Calu3 (cell line): ENCODE measurements around the gene MIPOL1. TPM values are rescaled to one million over a fixed set of nuclear protein-coding genes. Genes with fewer than 3 reads are reported as not detected.

Experiments used
- BruUV-seq: library from RNA; stranded (reverse); fragments of 400-500 nt; replicated peaks from 2 replicates; lab custom pipeline; 2021; lab: Mats Ljungman, UMichigan
- CTCF ChIA-PET: fragments of 300-600 bp; sonication (Branson Sonifier 250); formaldehyde crosslinking; loops from one replicate; lab custom pipeline; 2022; ENCODE audit warnings: antibody characterized with exemption; lab: Charles Lee
- DNase-seq: peaks from one replicate; pipeline ENCODE4 v3.0.0; 2022
- H3K27ac Mint-ChIP-seq: one replicate; pipeline ENCODE4 v1.8.0; 2022; ENCODE audit warnings: mixed read lengths; ENCODE audit not compliant: unreplicated experiment
- H3K27me3 Mint-ChIP-seq: one replicate; pipeline ENCODE4 v1.8.0; 2022; ENCODE audit warnings: mixed read lengths; ENCODE audit not compliant: unreplicated experiment
- H3K36me3 Mint-ChIP-seq: one replicate; pipeline ENCODE4 v1.8.0; 2022; ENCODE audit warnings: mild to moderate bottlenecking, moderate library complexity, mixed read lengths; ENCODE audit not compliant: insufficient read depth, unreplicated experiment
- H3K4me1 Mint-ChIP-seq: one replicate; pipeline ENCODE4 v1.8.0; 2022; ENCODE audit warnings: mild to moderate bottlenecking, low read depth, mixed read lengths; ENCODE audit not compliant: unreplicated experiment
- H3K4me3 Mint-ChIP-seq: one replicate; pipeline ENCODE4 v1.8.0; 2022; ENCODE audit warnings: mild to moderate bottlenecking, low read depth, moderate library complexity, mixed read lengths; ENCODE audit not compliant: unreplicated experiment
- H3K9me3 Mint-ChIP-seq: one replicate; pipeline ENCODE4 v1.8.0; 2022; ENCODE audit warnings: low read depth, mixed read lengths; ENCODE audit not compliant: unreplicated experiment
- CTCF ChIP-seq: fragments of 200-600 bp; IDR thresholded peaks from one replicate; pipeline ENCODE4 v1.8.0; 2022; ENCODE audit warnings: antibody characterized with exemption; ENCODE audit not compliant: unreplicated experiment
- intact Hi-C: fragments of 100-400 bp; cut with micrococcal nuclease; formaldehyde crosslinking; loops from one replicate; pipeline ENCODE4 v1.10.0; 2022; ENCODE audit not compliant: unreplicated experiment
- total RNA-seq: library from RNA; stranded (reverse); gene quantifications from 2 replicates; pipeline ENCODE4 v1.2.3, GENCODE V29; 2022

The MIPOL1 gene
- total RNA-seq, 1 experiment from 2014 or later, result 27.2 TPM

- H3K27me3 Mint-ChIP-seq, result no peaks in the 10 kb centered on the region
- CTCF ChIA-PET, result interaction anchor here (0.7 kb wide), 1 partner anchor 10 kb away, joined by 4 read pairs; no protein-coding TSS in a partner anchor
- no peak for TF ChIP-seq CTCF
- no peak overlapping the region for H3K4me3 Mint-ChIP-seq
- peaks cover 64% of the 10 kb centered on the region for H3K36me3 Mint-ChIP-seq
- intact Hi-C loops, result loop anchor here (2.0 to 5.0 kb wide), 2 partner anchors 101 to 200 kb away; no protein-coding TSS in a partner anchor
- H3K4me1 Mint-ChIP-seq, result peaks cover 17% of the 10 kb centered on the region
- DNase-seq, result no peak
- H3K27ac Mint-ChIP-seq, result no peak overlapping the region
- no TSS peak for BruUV-seq
- no peaks in the 10 kb centered on the region for H3K9me3 Mint-ChIP-seq
These were observed 399.8 kb downstream of the MIPOL1 start for GRCh38 chr14:37597538-37597913.

GRCh38 chr14:37597914-37598746 lies 400.4 kb downstream of the MIPOL1 start:
- intact Hi-C loops, result loop anchor here (2.0 to 5.0 kb wide), 2 partner anchors 101 to 199 kb away; no protein-coding TSS in a partner anchor
- H3K9me3 Mint-ChIP-seq, result no peaks in the 10 kb centered on the region
- TF ChIP-seq CTCF, result no peak
- DNase-seq, result no peak
- peaks cover 23% of the 10 kb centered on the region for H3K4me1 Mint-ChIP-seq
- no peaks in the 10 kb centered on the region for H3K27me3 Mint-ChIP-seq
- peak overlapping the region; percentile 75 for H3K4me3 Mint-ChIP-seq
- H3K36me3 Mint-ChIP-seq, result peaks cover 58% of the 10 kb centered on the region
- CTCF ChIA-PET, result no interaction called here
- H3K27ac Mint-ChIP-seq, result no peak overlapping the region
- no TSS peak for BruUV-seq

- no peaks in the 10 kb centered on the region for H3K9me3 Mint-ChIP-seq
- peaks cover 25% of the 10 kb centered on the region for H3K4me1 Mint-ChIP-seq
- intact Hi-C loops, result loop anchor here (5.0 kb wide), 1 partner anchor 198 kb away; no protein-coding TSS in a partner anchor
- no peak for TF ChIP-seq CTCF
- H3K27me3 Mint-ChIP-seq, result no peaks in the 10 kb centered on the region
- BruUV-seq, result no TSS peak
- CTCF ChIA-PET, result no interaction called here
- peaks cover 50% of the 10 kb centered on the region for H3K36me3 Mint-ChIP-seq
- no peak for DNase-seq
- H3K27ac Mint-ChIP-seq, result peak overlapping the region; percentile 27
- H3K4me3 Mint-ChIP-seq, result peak overlapping the region; percentile 75
These were observed 401.2 kb downstream of the MIPOL1 start for GRCh38 chr14:37598747-37599506.

GRCh38 chr14:37599507-37600368 lies 402.0 kb downstream of the MIPOL1 start:
- intact Hi-C loops, result loop anchor here (5.0 kb wide), 1 partner anchor 198 kb away; no protein-coding TSS in a partner anchor
- Mint-ChIP-seq H3K4me3 (peak overlapping the region; percentile 75), H3K27me3 (no peaks in the 10 kb centered on the region), H3K27ac (peak overlapping the region; percentile 27), H3K36me3 (peaks cover 45% of the 10 kb centered on the region), H3K4me1 (peaks cover 25% of the 10 kb centered on the region), H3K9me3 (no peaks in the 10 kb centered on the region)
- CTCF ChIA-PET, result no interaction called here
- no TSS peak for BruUV-seq
- TF ChIP-seq CTCF, result no peak
- peak; percentile 46 for DNase-seq
